DMS53 treated with DMSO at 0.1 percent for 48 hours (cell line): ENCODE data around the gene PLEKHH1.
"Not testable (repeated sequence)": the region's sequence is repeated elsewhere in the genome, so short reads cannot be mapped to it uniquely, and the experiment has no call there.

ENCODE experiments used
- DNase-seq: peaks from one replicate; lab custom pipeline; 2025; ENCODE audit not compliant: unreplicated experiment; lab: John Stamatoyannopoulos, UW

PLEKHH1 gene

GRCh38 chr14:67579636-67580035 is 46.5 kb downstream of the PLEKHH1 start:
- DNase-seq, result no peak

GRCh38 chr14:67580336-67581171 is 47.5 kb downstream of the PLEKHH1 start:
- DNase-seq, result no peak

GRCh38 chr14:67581643-67582042 is 48.6 kb downstream of the PLEKHH1 start:
- DNase-seq, result no peak

GRCh38 chr14:67582061-67582460 is 49.0 kb downstream of the PLEKHH1 start:
- DNase-seq, result no peak

GRCh38 chr14:67583711-67584644 is 50.9 kb downstream of the PLEKHH1 start:
- peak; percentile 6 for DNase-seq

GRCh38 chr14:67584978-67585377 is 51.9 kb downstream of the PLEKHH1 start:
- DNase-seq, result no peak

GRCh38 chr14:67586369-67586768 is 53.3 kb downstream of the PLEKHH1 start:
- no peak for DNase-seq

GRCh38 chr14:67589204-67589770 is 56.2 kb downstream of the PLEKHH1 start:
- no peak for DNase-seq

- DNase-seq, result not testable (repeated sequence)
Observed at GRCh38 chr14:67593650-67594049, 60.6 kb downstream of the PLEKHH1 start.

GRCh38 chr14:67595392-67595791 is 62.3 kb downstream of the PLEKHH1 start:
- no peak for DNase-seq

GRCh38 chr14:67599698-67600561 is 66.8 kb downstream of the PLEKHH1 start, which contains the start of gene PIGH:
TSS of gene PIGH (minus strand) at chr14:67600268. CDS start at chr14:67600203, 65 bp downstream.
- DNase-seq, result peak; percentile 25

GRCh38 chr14:67600562-67600974 is 67.5 kb downstream of the PLEKHH1 start:
- not testable (repeated sequence) for DNase-seq

- DNase-seq, result no peak
Observed at GRCh38 chr14:67602076-67602475, 69.0 kb downstream of the PLEKHH1 start.

- DNase-seq, result no peak
Observed at GRCh38 chr14:67602995-67603545, 70.0 kb downstream of the PLEKHH1 start.

- DNase-seq, result no peak
Observed at GRCh38 chr14:67607646-67608045, 74.6 kb downstream of the PLEKHH1 start.

GRCh38 chr14:67609642-67610310 is 76.7 kb downstream of the PLEKHH1 start:
- DNase-seq, result no peak

- DNase-seq, result no peak
Observed at GRCh38 chr14:67610491-67610890, 77.4 kb downstream of the PLEKHH1 start.

GRCh38 chr14:67618617-67619063 is 85.5 kb downstream of the PLEKHH1 start:
- DNase-seq, result peak; percentile 43

GRCh38 chr14:67619446-67620216 is 86.5 kb downstream of the PLEKHH1 start, which contains the start of gene ARG2:
TSS of gene ARG2 (plus strand) at chr14:67619920. CDS start at chr14:67619978, 58 bp downstream.
- peak; percentile 91 for DNase-seq
